Mucosa of descending colon (tissue), 3 donors: ENCODE results near the gene FLT3. TPM values are rescaled to one million over a fixed set of nuclear protein-coding genes. Genes with fewer than 3 reads are reported as not detected.

ENCODE experiments used
- ATAC-seq: fragments of 200-7000 bp; cut with Tn5 transposase; one replicate; pipeline ENCODE4 v1.9.1; 2020; ENCODE audit warnings: mild to moderate bottlenecking, moderate library complexity
- DNase-seq, 3 donors: peaks; one replicate each; pipeline ENCODE4 v3.0.0-alpha.2; 2020
- H3K36me3 ChIP-seq: fragments of 200-600 bp; one replicate; pipeline ENCODE4 v1.8.0; 2021; ENCODE audit warnings: low read depth, mild to moderate bottlenecking
- H3K4me1 ChIP-seq: fragments of 200-600 bp; one replicate; pipeline ENCODE4 v1.8.0; 2021; ENCODE audit warnings: low read depth, mild to moderate bottlenecking
- H3K4me3 ChIP-seq: fragments of 200-600 bp; one replicate; pipeline ENCODE4 v1.8.0; 2021; ENCODE audit warnings: mild to moderate bottlenecking
- H3K9me3 ChIP-seq: fragments of 200-600 bp; one replicate; pipeline ENCODE4 v1.8.0; 2021; ENCODE audit warnings: mild to moderate bottlenecking
- CTCF ChIP-seq: fragments of 200-600 bp; IDR thresholded peaks from one replicate; pipeline ENCODE4 v1.8.0; 2022; ENCODE audit warnings: antibody characterized with exemption, mild to moderate bottlenecking
- intact Hi-C, 2 donors: fragments of 100-400 bp; cut with DNase I in 1 of 2; cut with micrococcal nuclease in 1 of 2; formaldehyde crosslinking; loops; one replicate each; pipeline versions ENCODE4 v1.11.0 to v1.11.1; 2022; cut with DNase I, micrococcal nuclease
- total RNA-seq, 3 donors: library from RNA; stranded (reverse); fragmentation: NEBNext Ultra II Directional in 2 of 3; extraction: Animal tissue kit (Norgen Biotek cat#: 25700) in 2 of 3; gene quantifications; one replicate each; pipeline versions ENCODE4 v1.2.1 to v1.2.4, GENCODE V29; 2021 to 2023
- donor health status: DM: no; HTN: no; CAD: no; lungs with moderate emphysema.
- donor health status: DM: no; HTN: no; CAD: no.
- donor health status: DM: no; HTN: yes; CAD: no.

FLT3 gene
- total RNA-seq, 3 donors from 2014 or later, result 0.09 to 0.51 (median 0.41) TPM

- intact Hi-C loops, result no loop called here
- no peak for TF ChIP-seq CTCF
Measured at GRCh38 chr13:27991881-27992280, 108.5 kb downstream of the FLT3 start.

DNA sequence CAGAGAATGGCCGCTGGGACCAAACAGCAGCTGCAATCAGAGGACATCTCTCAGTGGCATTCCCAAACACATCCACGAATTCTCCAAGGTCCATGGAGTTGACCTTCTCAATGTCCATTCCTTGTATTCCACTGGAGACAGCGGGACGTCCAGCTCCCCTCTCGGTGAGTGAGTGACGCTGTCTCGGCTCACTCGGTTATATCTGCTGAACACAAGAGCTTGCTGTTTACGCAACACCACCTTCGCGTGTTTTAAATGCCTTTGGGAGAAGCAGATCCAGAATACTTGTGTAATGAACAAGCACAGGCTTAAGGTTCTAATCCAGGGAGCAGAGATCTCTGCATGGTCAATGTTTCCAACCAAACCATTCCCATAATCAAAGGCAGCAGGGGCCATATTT lies 111.9 kb downstream of the FLT3 start, which contains the start of gene URAD:
URAD (minus strand) TSS at position 174 of the 400 bp plus-strand sequence; CDS start at position 118, 56 bp downstream.
- Histone ChIP-seq H3K4me1 (no peaks in the 10 kb centered on the region), H3K36me3 (no peaks in the 10 kb centered on the region), H3K9me3 (no peaks in the 10 kb centered on the region), H3K4me3 (no peak within 1 kb of the TSS)
- intact Hi-C loops, result loop anchor here (10.0 kb wide), 3 partner anchors 154 to 624 kb away; no protein-coding TSS in a partner anchor
- DNase-seq, result no peak
- no peak for TF ChIP-seq CTCF
- no peak for ATAC-seq

More at GRCh38 chr13:27991881-27992280, 108.5 kb downstream of the FLT3 start:
- H3K36me3 ChIP-seq, result no peaks in the 10 kb centered on the region
- no peak overlapping the region for H3K4me3 ChIP-seq
- no peak for ATAC-seq
- H3K9me3 ChIP-seq, result no peaks in the 10 kb centered on the region
- DNase-seq, result no peak
- H3K4me1 ChIP-seq, result no peaks in the 10 kb centered on the region

- ATAC-seq (no peak), DNase-seq (no peak)
- Histone ChIP-seq H3K4me1 (no peaks in the 10 kb centered on the region), H3K4me3 (no peak overlapping the region), H3K36me3 (no peaks in the 10 kb centered on the region), H3K9me3 (no peaks in the 10 kb centered on the region)
- intact Hi-C loops, result loop anchor here (10.0 kb wide), 3 partner anchors 151 to 621 kb away; no protein-coding TSS in a partner anchor
- TF ChIP-seq CTCF, result no peak
Measured at GRCh38 chr13:27985600-27985999, 114.8 kb downstream of the FLT3 start.

DNA sequence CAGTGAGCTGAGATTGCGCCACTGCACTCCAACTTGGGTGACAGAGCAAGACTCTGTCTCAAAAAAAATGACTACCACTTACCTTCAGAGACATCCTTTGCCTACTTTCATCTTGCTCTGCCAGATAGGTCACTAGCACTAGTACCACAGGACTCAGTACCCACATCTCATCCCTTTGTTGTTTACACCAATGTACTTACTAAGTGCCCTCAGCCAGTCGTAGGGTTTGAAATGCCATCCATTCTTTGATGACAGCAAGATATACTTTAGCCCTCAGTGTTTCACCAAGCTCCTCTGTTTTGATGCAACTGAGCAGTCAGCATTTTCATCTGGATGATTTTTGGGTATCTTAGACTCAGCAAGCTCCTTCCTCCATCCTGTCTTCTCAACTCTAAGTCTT lies 118.0 kb downstream of the FLT3 start:
- no peak overlapping the region for H3K4me3 ChIP-seq
- DNase-seq, result no peak
- intact Hi-C loops, result loop anchor here (5.0 to 10.0 kb wide), 4 partner anchors 148 to 620 kb away; no protein-coding TSS in a partner anchor

GRCh38 chr13:27981006-27981708 lies 119.2 kb downstream of the FLT3 start:
- Histone ChIP-seq H3K4me1 (no peaks in the 10 kb centered on the region), H3K4me3 (no peak overlapping the region), H3K9me3 (no peaks in the 10 kb centered on the region), H3K36me3 (no peaks in the 10 kb centered on the region)
- peak in 2 of 3 donors; percentile 32 to 56 for DNase-seq
- intact Hi-C loops, result loop anchor here (5.0 to 10.0 kb wide), 4 partner anchors 146 to 619 kb away; no protein-coding TSS in a partner anchor
- no peak for TF ChIP-seq CTCF
- ATAC-seq, result no peak

More for the DNA sequence above, 118.0 kb downstream of the FLT3 start:
- Histone ChIP-seq H3K36me3 (no peaks in the 10 kb centered on the region), H3K9me3 (no peaks in the 10 kb centered on the region), H3K4me1 (no peaks in the 10 kb centered on the region)
- no peak for ATAC-seq
- no peak for TF ChIP-seq CTCF
